ENCODE data around the gene CSTF1.
"Not testable (repeated sequence)": the region's sequence is repeated elsewhere in the genome, so short reads cannot be mapped to it uniquely, and the experiment has no call there.

CSTF1 gene

DNA sequence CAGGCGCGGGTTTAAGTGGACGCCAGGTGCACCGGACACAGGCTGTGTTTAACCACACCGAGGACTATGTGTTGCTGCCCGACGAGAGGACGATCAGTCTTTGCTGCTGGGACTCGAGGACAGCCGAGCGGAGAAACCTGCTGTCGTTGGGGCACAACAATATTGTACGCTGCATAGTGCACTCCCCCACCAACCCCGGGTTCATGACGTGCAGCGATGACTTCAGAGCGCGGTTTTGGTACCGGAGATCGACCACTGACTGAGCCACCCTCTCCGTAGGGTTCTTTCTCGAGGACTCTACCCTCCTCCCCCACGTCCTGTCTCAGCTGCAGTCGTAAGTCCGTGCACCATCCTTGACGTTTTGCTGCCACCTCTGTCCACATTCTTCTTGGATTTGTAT, 11.0 kb downstream of the CSTF1 start:
- Histone ChIP-seq H3K27me3 (ENCODE audit: control insufficient read depth, low read length) (no peaks in the 10 kb centered on the region), H3K9me3 (ENCODE audit: control insufficient read depth, insufficient read depth, low read length) (no peaks in the 10 kb centered on the region), H3K27ac (ENCODE audit: low read depth, low read length) (no peak overlapping the region), H3K4me2 (ENCODE audit: low read length) (no peak overlapping the region), H3F3A (ENCODE audit: control insufficient read depth, insufficient read depth) (peaks cover 13% of the 10 kb centered on the region), H3K79me2 (ENCODE audit: control insufficient read depth, low read length) (peaks cover 53% of the 10 kb centered on the region), H3K4me1 (ENCODE audit: control insufficient read depth, low read length) (no peaks in the 10 kb centered on the region), H4K20me1 (ENCODE audit: control insufficient read depth, insufficient read depth, low read depth, low read length) (peaks cover 7% of the 10 kb centered on the region), H3K9me2 (replicated peaks; ENCODE audit: control insufficient read depth, low read length) (no peaks in the 10 kb centered on the region), H3K36me3 (ENCODE audit: control insufficient read depth, low read length) (peaks cover 94% of the 10 kb centered on the region), H3K4me3 (ENCODE audit: low read length) (no peak overlapping the region)
- TF ChIP-seq EZH2phosphoT487 (IDR thresholded peaks at IDR 0.05; ENCODE audit: borderline replicate concordance, low read length) (no peak), CTCF (IDR thresholded peaks at IDR 0.05; ENCODE audit: low read depth, low read length, poor library complexity, severe bottlenecking) (no peak)

DNA sequence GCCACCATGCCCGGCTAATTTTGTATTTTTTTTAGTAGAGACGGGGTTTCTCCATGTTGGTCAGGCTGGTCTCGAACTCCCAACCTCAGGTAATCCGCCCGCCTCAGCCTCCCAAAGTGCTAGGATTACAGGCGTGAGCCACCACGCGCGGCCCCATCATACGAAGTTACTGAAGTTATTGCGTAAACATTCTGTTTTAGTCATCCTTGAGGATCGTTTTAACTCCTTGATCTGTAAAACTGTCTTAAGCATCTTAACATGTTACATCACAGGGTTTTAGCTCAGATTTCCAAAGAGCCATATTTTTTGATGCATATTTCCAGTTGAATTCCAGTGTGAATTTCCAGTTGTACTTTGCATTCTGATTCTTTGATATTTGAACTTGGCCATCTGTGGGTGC, 12.9 kb downstream of the CSTF1 start:
- not testable (repeated sequence) for H3K27me3 ChIP-seq (ENCODE audit: control insufficient read depth, low read length)

DNA sequence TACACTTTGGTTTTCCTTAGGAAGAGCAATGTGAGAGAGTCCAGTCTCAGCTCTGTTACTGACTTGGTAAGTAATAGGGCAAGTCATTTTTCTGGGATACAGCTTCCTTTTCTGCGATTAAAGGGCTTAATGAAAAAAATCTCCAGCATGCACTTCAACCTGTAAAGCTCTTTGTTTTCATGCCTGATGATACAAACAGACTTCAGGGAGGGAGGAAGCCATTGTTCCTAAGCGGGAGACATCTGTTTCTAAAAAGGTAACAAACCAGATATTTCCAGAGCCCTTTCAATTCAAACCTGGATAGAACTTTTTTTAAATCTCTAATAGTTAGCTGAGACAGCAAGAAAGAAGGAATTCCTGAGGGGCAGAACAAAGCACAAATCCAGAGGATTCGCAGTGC, 14.5 kb downstream of the CSTF1 start:
- Histone ChIP-seq H3K79me2 (ENCODE audit: control insufficient read depth, low read length) (peaks cover 21% of the 10 kb centered on the region), H3K9me2 (replicated peaks; ENCODE audit: control insufficient read depth, low read length) (no peaks in the 10 kb centered on the region), H3K27me3 (ENCODE audit: control insufficient read depth, low read length) (no peaks in the 10 kb centered on the region), H3K4me1 (ENCODE audit: control insufficient read depth, low read length) (no peaks in the 10 kb centered on the region), H3K4me3 (ENCODE audit: low read length) (no peak overlapping the region), H3K4me2 (ENCODE audit: low read length) (no peak overlapping the region), H4K20me1 (ENCODE audit: control insufficient read depth, insufficient read depth, low read depth, low read length) (peaks cover 6% of the 10 kb centered on the region; the same call in 1 of the 2 replicates), H3K9me3 (ENCODE audit: control insufficient read depth, insufficient read depth, low read length) (no peaks in the 10 kb centered on the region), H3K36me3 (ENCODE audit: control insufficient read depth, low read length) (peaks cover 75% of the 10 kb centered on the region), H3K27ac (ENCODE audit: low read depth, low read length) (no peak overlapping the region), H3F3A (ENCODE audit: control insufficient read depth, insufficient read depth) (no peaks in the 10 kb centered on the region; the same call in 1 of the 2 replicates)
- no peak for TF ChIP-seq EZH2phosphoT487 (IDR thresholded peaks at IDR 0.05; ENCODE audit: borderline replicate concordance, low read length)
- no peak for TF ChIP-seq CTCF (IDR thresholded peaks at IDR 0.05; ENCODE audit: low read depth, low read length, poor library complexity, severe bottlenecking)

More for the DNA sequence above, 12.9 kb downstream of the CSTF1 start:
- H3K27ac ChIP-seq (ENCODE audit: low read depth, low read length); H4K20me1 ChIP-seq (ENCODE audit: control insufficient read depth, insufficient read depth, low read depth, low read length); H3K9me3 ChIP-seq (ENCODE audit: control insufficient read depth, insufficient read depth, low read length); H3K4me3 ChIP-seq (ENCODE audit: low read length); H3K9me2 ChIP-seq (replicated peaks; ENCODE audit: control insufficient read depth, low read length); H3K4me2 ChIP-seq (ENCODE audit: low read length); H3K4me1 ChIP-seq (ENCODE audit: control insufficient read depth, low read length); H3F3A ChIP-seq (ENCODE audit: control insufficient read depth, insufficient read depth): not testable (repeated sequence)
- H3K79me2 ChIP-seq (ENCODE audit: control insufficient read depth, low read length), result peaks cover 36% of the 10 kb centered on the region
- H3K36me3 ChIP-seq (ENCODE audit: control insufficient read depth, low read length), result peaks cover 91% of the 10 kb centered on the region

GRCh38 chr20:56409521-56409920, 17.1 kb downstream of the CSTF1 start:
- peaks cover 56% of the 10 kb centered on the region for H3K36me3 ChIP-seq (ENCODE audit: control insufficient read depth, low read length)

More at GRCh38 chr20:56409521-56409920, 17.1 kb downstream of the CSTF1 start:
- H3K4me1 ChIP-seq (ENCODE audit: control insufficient read depth, low read length), result no peaks in the 10 kb centered on the region
- H3K9me2 ChIP-seq (replicated peaks; ENCODE audit: control insufficient read depth, low read length), result no peaks in the 10 kb centered on the region
- no peak overlapping the region for H3K4me2 ChIP-seq (ENCODE audit: low read length)
- no peak overlapping the region for H3K27ac ChIP-seq (ENCODE audit: low read depth, low read length)
- no peaks in the 10 kb centered on the region for H3K27me3 ChIP-seq (ENCODE audit: control insufficient read depth, low read length)
- TF ChIP-seq EZH2phosphoT487 (IDR thresholded peaks at IDR 0.05; ENCODE audit: borderline replicate concordance, low read length) (no peak), CTCF (IDR thresholded peaks at IDR 0.05; ENCODE audit: low read depth, low read length, poor library complexity, severe bottlenecking) (no peak)
- H4K20me1 ChIP-seq (ENCODE audit: control insufficient read depth, insufficient read depth, low read depth, low read length), result peaks cover 6% of the 10 kb centered on the region; the same call in 1 of the 2 replicates
- H3K9me3 ChIP-seq (ENCODE audit: control insufficient read depth, insufficient read depth, low read length), result no peaks in the 10 kb centered on the region
- no peaks in the 10 kb centered on the region; the same call in 1 of the 2 replicates for H3F3A ChIP-seq (ENCODE audit: control insufficient read depth, insufficient read depth)
- H3K4me3 ChIP-seq (ENCODE audit: low read length), result no peak overlapping the region
- H3K79me2 ChIP-seq (ENCODE audit: control insufficient read depth, low read length), result peaks cover 4% of the 10 kb centered on the region

All from DOHH2 (cell line).